NCI-H748 (cell line): ENCODE results near the gene TRPC1.
"Not testable (repeated sequence)": the region's sequence is repeated elsewhere in the genome, so short reads cannot be mapped to it uniquely, and the experiment has no call there.

Experiments
- DNase-seq: peaks from one replicate; lab custom pipeline; 2025; ENCODE audit not compliant: unreplicated experiment; lab: John Stamatoyannopoulos, UW

The TRPC1 gene

DNA sequence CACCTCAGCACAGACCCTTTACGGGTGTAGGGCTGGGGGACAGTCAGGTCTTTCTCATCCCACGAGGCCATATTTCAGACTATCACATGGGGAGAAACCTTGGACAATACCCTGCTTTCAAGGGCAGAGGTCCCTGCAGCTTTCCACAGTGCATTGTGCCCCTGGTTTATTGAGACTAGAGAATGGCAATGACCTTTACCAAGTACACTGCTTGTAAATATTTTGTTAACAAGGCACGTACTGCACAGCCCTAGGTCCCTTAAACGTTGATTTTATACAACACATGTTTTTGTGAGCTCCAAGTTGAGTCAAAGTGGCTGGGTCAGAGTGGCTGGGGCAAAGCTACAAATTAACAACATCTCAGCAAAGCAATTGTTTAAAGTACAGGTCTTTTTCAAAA is 28.8 kb downstream of the TRPC1 start:
- not testable (repeated sequence) for DNase-seq

DNA sequence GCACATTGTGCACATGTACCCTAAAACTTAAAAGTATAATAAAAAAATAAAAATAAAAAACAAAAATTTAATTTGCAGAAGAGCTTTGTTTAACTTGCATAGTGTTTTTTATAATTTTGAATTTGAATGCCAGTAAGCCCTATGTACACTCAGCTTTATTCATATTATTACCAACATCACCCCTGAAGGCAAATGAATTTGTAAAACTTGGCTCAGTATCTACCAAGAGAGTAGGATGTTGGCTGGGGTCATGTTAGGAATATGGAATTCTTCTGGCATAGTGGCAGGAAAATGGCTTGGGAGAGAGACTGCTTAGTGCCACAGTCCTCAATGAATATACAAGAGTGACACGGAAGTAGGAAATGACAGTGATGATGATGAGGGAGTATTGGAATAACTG is 30.7 kb downstream of the TRPC1 start:
- no peak for DNase-seq

GRCh38 chr3:142768338-142768737 is 44.5 kb downstream of the TRPC1 start:
- DNase-seq: no peak

GRCh38 chr3:142777927-142778326 is 54.1 kb downstream of the TRPC1 start:
- DNase-seq: no peak

DNA sequence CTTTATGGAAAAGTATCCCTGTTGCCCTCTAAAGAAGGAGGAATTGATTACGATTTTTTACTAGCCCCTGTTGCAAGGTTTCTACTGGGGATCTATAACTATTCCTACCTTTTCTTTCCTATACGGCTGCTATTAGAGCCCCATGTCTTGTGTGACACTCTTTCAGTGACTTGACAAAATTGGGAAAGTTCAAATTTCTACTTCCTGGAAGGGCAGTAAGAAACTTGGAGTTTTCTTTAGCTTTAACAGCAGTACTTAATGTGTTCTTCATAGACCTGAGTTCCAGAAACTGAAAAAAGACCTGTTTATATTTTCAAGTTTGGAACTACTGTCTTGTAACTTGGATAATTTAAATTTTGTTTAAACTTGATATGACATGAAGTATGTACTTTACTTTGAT is 54.7 kb downstream of the TRPC1 start:
- DNase-seq: no peak

DNA sequence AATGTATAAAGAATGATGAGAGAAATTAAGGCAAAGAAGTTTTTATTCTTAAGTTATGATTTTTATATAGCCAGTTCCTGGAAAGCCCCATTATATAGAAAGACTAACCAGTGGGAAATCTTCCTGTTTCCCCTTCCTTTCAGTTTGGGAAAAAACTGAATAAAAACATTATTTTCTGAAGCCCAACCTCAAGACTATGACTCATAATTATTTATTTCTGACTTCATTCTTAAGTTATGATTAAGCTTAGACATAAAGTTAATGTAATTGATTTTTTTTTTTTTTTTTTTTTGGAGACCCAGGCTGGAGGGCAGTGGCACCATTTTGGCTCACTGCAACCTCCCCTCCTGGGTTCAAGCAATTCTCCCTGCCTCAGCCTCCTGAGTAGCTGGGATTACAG is 55.8 kb downstream of the TRPC1 start:
- no peak for DNase-seq

DNA sequence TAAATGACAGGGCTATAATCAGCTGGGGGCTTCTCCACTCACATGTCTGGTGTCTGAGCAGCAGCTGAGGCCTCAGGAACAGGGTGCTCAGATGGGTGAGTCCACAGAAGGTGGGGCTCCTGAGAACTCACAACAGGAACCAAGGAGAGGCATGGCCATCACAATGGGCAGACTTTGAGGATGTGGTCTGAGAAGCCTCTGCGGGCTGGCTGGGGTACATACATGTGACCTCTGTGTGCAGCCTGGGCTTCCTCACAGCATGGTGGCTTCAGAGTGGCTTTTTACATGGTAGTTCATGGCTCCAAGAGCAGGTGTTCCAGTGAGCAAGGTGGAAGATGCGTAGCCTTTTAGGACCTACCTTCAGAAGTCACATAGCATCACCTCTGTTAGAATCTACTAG is 58.8 kb downstream of the TRPC1 start:
- no peak for DNase-seq

DNA sequence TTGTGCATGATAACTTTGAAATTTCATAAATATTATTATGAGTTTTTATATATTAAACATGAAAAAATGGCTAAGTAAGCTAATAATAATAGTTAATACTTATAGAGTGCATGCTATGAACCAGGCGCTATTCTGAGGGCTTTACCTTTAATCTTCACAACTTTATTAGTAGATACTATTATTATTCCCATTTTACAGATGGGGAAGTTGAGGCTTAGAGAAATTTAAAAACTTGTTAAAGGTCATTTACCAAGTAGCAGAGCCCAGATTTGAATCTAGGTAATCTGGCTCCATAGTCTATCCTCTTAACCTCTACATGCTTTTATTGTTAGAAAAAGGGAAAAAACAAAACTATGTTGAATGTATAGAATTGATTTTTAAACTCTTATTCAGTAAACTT is 60.4 kb downstream of the TRPC1 start:
- DNase-seq: no peak

- DNase-seq: no peak
Observed at GRCh38 chr3:142785996-142786395, 62.2 kb downstream of the TRPC1 start.

- no peak for DNase-seq
Observed at GRCh38 chr3:142787719-142788118, 63.9 kb downstream of the TRPC1 start.

DNA sequence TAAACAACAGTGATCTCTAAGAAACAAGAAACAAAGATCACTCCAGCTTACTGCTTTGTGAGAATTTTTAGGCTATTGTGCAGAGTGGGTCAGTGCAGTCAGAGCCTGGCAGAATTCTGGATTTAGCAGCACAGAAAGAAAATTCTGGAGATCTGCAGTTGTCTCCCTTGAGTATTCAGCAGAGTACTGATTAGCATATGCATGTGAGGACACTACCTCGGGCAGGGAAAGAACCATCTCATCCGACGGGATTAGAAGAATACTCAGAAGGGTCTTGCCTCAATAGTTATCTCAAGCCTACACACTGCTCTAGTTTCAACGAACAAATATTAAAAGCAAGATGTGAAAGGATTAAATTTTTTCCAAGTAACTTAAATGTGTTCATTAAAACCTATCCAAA is 70.7 kb downstream of the TRPC1 start:
- DNase-seq: no peak

DNA sequence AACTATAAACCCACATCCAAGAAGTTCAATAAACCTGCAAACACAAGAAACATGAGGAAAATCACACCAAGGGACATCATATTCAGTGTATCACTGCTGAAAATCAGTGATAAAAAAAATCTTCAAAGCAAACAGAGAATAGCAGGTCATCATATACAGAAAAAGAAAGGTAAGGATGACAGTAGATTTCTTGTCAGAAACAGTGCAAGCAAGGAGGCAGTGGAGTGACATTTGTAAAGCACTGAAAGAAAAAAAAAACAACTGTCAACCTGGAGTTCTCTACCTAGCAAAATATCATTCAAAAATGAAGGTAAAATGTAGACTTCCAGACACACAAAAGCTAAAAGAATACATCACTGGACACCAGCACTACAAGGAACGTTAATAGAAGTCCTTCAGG is 71.5 kb downstream of the TRPC1 start:
- no peak for DNase-seq

- no peak for DNase-seq
Observed at GRCh38 chr3:142796823-142797222, 73.0 kb downstream of the TRPC1 start.

DNA sequence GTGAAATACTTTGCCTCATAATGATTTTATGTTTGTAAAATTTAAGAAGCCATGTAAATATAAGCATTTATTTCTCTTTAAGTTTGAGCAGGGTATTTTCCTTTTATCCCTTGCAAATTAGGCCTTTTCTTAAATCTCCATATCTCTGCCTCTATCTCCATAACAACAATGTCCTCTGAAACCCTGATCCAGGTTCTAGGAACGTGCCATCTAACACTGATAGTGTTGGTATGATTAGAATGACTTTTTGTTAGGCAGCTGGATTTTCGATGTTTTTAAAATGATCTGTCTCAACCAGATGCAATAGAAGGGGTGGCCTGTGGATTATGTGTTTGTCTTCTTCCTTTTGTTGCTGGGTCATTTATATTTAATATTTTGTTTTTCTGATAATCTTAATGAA is 77.9 kb downstream of the TRPC1 start:
- DNase-seq: no peak

DNA sequence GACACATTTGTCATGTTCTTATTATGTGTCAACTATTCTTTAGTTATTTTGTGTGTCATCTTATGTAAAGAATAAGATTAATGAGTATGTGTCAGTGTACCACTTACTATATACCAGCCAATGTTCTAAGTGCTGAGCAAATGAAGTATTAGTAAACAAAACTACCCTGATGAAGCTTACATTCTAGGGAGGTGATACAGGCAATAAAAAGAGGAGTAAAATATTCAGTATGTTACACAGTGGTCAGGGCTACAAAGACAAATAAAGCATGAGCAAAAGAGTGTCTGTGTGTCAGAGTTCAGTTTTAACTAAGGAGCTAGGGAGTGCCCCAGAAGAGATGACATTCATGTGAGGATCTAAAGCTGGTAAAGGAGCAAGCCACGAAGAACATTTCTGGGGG is 79.1 kb downstream of the TRPC1 start:
- DNase-seq: no peak

GRCh38 chr3:142808103-142808917 is 84.5 kb downstream of the TRPC1 start:
- DNase-seq: no peak

GRCh38 chr3:142809259-142809658 is 85.4 kb downstream of the TRPC1 start:
- no peak for DNase-seq

GRCh38 chr3:142815803-142816202 is 92.0 kb downstream of the TRPC1 start:
- DNase-seq: no peak

DNA sequence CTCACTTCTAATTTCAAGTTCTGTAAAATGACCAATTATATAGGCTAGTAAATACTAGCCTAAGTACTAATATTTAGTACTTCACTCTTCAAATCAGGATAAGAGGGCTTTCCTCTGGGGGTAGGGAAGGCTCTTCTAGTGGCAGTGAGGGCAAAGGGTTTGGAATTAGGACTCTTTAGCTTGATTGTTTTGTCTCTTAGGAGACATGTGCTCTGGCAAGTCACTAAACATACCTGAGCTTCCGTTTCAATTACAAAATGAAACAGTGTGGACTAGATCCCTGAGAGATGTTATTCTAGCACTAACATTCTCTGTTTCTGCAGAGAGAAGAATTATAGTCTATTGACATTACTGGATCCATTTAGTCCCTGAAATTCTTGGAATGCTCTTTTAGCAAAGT is 93.5 kb downstream of the TRPC1 start:
- no peak for DNase-seq

DNA sequence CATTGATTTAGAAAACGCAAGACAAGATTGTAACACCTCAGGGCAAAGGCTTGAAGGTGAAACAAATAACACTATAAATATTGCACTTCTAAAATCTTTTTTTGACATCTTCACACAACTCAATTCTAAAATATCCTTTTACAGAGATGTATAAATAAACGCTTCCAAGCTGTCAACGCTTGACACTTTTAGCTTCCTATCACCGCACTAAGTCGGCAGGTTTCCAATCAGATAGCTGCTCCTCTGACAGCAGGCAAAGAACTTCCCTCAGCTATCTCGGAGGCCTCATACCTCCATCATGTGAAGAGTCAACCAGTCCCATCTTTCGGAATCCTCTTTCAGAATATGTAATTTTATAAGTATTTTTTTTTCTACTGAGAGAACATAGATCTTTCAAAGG is 94.1 kb downstream of the TRPC1 start:
- DNase-seq: no peak

DNA sequence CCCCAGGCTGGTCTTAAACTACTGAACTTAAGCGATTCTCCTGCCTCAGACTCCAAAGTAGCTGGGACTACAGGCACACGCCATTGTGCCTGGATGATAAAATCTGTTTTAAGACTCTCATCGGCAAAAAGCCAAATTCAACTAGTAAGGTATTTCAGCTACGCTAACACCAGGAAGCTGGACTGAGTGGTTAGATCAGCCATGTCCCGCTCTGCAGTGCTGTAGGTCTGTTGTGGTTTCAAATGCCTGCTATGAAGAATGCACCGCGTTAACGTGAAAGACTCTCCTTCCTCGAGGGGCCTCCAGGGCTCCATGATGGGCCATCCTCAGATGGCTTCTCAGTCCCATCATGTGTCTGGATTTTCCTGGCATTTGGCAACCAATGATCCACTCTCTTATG is 94.8 kb downstream of the TRPC1 start:
- DNase-seq: no peak

- DNase-seq: no peak
Observed at GRCh38 chr3:142819179-142819578, 95.3 kb downstream of the TRPC1 start.

DNA sequence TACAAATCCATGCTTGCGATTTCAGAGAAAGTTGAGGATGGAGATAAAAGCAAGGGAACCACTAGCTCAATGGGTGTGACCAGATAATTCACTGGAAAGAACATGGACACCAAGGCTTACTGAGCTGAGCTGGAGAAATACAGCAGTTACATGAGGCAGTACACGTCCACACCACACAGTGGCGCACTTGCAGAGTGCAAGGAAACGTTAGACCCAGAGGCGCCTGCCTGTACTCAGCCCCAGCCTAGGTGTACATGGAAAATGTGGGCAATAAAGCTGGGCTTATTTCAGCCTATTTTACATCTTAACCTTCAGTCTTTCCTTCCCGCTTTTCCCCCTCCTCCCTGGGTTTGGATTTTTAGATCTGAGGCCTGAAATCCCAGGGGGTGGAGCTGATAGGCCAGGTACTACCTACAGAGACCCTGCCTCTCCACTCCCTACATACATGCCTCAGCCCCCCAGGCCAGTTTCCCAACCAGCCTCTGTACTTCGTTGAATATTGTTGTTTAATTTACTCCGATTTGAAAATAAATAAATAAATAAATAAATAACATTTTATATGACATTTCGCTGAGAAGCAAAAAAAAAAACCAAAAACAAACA is 105.0 kb downstream of the TRPC1 start:
- peak; percentile 67 for DNase-seq
